Heart left ventricle (tissue), 13 donors: ENCODE data around the gene ZNF423.

Experiments used
- POLR2A ChIP-seq, 2 donors: fragments of 450-650 bp; IDR thresholded peaks; one replicate each; pipeline ENCODE4 v1.6.1; 2017; ENCODE audit warnings: antibody characterized with exemption in 2 of 2, mild to moderate bottlenecking in 2 of 2, moderate library complexity in 2 of 2
- TF ChIP-seq, protein P1 (sequence below), 12 donors: fragments of 200-600 bp; sonication (generic) in 4 of 12; IDR thresholded peaks; one replicate each; pipeline versions ENCODE4 v1.5.0 to v1.8.0; 2018 to 2022; ENCODE audit warnings: antibody characterized with exemption in 12 of 12, mild to moderate bottlenecking in 5 of 12
- donor health status: ischemic (EF 13 %, LVEDD 7.1; RV severe dilation, severe dysfunction).
- donor health status: DM: no; HTN: yes; CAD: no.
- donor health status: DM: no; HTN: no; CAD: no.
- donor health status: ischemic (EF 25% LVEDD 6.9; RV normal size, moderate dysfunction).
- donor health status: ischemic (EF 25% LVEDD 5.7; RV mildly dilated, moderate dysfunction).
- donor health status: ischemic (EF 35%, LVEDD 5.7; RV mildly dilated, moderate dysfunction).
- donor health status: nonischemic (EF 11% LVEDD 7.7; RV severe dilation, severe dysfunction).
- donor health status: DM: yes; HTN: yes; CAD: no.
- donor health status: PGD.
- donor health status: ischemic (EF 29% LVEDD 5.4; RV normal size, mild dysfunction).
- donor health status: nonischemic (EF 23%, LVEDD 6.1; RV moderate dilation, normal function).

DNA sequence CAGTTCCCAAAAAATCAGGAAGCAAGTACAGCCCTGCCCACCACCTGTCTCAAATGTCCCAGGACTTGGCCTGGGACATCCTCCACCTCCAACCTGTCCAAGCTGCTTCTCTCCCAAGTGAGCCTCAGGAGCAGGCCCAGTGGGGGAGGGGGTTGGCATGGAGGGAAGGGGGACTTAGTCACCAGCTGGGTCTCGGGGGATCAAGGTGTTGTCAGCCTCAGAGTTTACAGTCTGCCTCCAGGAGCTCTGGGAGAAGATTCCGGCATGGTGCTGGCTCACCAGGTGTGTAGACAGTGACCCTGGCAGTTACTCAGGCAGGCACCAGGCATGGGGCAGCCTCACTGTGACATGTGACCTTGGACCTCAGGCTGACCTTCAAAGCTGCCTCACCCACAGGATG, 19.7 kb downstream of the ZNF423 start:
- TF ChIP-seq, protein P1, sequence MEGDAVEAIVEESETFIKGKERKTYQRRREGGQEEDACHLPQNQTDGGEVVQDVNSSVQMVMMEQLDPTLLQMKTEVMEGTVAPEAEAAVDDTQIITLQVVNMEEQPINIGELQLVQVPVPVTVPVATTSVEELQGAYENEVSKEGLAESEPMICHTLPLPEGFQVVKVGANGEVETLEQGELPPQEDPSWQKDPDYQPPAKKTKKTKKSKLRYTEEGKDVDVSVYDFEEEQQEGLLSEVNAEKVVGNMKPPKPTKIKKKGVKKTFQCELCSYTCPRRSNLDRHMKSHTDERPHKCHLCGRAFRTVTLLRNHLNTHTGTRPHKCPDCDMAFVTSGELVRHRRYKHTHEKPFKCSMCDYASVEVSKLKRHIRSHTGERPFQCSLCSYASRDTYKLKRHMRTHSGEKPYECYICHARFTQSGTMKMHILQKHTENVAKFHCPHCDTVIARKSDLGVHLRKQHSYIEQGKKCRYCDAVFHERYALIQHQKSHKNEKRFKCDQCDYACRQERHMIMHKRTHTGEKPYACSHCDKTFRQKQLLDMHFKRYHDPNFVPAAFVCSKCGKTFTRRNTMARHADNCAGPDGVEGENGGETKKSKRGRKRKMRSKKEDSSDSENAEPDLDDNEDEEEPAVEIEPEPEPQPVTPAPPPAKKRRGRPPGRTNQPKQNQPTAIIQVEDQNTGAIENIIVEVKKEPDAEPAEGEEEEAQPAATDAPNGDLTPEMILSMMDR (IDR thresholded peaks at IDR 0.05) = no peak
- no peak for TF ChIP-seq POLR2A (IDR thresholded peaks at IDR 0.05)
